Mesothelial cell of epicardium (in vitro differentiated cells): ENCODE measurements around the gene NACC2. TPM values are rescaled to one million over a fixed set of nuclear protein-coding genes. Genes with fewer than 3 reads are reported as not detected.
A peak's percentile ranks its signal among the peaks of the same experiment; 100 is the strongest.

Experiments
- DNase-seq, 2 experiments: peaks; one replicate each; pipeline ENCODE4 v3.0.0; 2021; ENCODE audit warnings: low spot score in 2 of 2; ENCODE audit not compliant: unreplicated experiment in 2 of 2
- H3K27ac Mint-ChIP-seq: 2 replicates; pipeline ENCODE4 v1.8.0; 2021; ENCODE audit warnings: mixed read lengths
- H3K27me3 Mint-ChIP-seq: 2 replicates; pipeline ENCODE4 v1.8.0; 2021; ENCODE audit warnings: low read depth, mixed read lengths
- H3K36me3 Mint-ChIP-seq: 2 replicates; pipeline ENCODE4 v1.8.0; 2021; ENCODE audit warnings: mixed read lengths
- H3K4me1 Mint-ChIP-seq: 2 replicates; pipeline ENCODE4 v1.8.0; 2021; ENCODE audit warnings: mixed read lengths
- H3K4me3 Mint-ChIP-seq: 2 replicates; pipeline ENCODE4 v1.8.0; 2021; ENCODE audit warnings: mild to moderate bottlenecking, moderate library complexity, mixed read lengths
- H3K9me3 Mint-ChIP-seq: 2 replicates; pipeline ENCODE4 v1.8.0; 2021; ENCODE audit warnings: mixed read lengths
- total RNA-seq: library from RNA; stranded (reverse); gene quantifications from 3 replicates; pipeline ENCODE4 v1.2.1, GENCODE V29; 2021
- TF ChIP-seq, protein P1 (sequence below): fragments of 200-600 bp; sonication (generic); IDR thresholded peaks from one replicate; pipeline ENCODE4 v1.5.0; 2021; ENCODE audit warnings: antibody characterized with exemption; ENCODE audit not compliant: unreplicated experiment

NACC2 gene
- total RNA-seq, 1 donor from 2014 or later = 18.4 TPM

DNA sequence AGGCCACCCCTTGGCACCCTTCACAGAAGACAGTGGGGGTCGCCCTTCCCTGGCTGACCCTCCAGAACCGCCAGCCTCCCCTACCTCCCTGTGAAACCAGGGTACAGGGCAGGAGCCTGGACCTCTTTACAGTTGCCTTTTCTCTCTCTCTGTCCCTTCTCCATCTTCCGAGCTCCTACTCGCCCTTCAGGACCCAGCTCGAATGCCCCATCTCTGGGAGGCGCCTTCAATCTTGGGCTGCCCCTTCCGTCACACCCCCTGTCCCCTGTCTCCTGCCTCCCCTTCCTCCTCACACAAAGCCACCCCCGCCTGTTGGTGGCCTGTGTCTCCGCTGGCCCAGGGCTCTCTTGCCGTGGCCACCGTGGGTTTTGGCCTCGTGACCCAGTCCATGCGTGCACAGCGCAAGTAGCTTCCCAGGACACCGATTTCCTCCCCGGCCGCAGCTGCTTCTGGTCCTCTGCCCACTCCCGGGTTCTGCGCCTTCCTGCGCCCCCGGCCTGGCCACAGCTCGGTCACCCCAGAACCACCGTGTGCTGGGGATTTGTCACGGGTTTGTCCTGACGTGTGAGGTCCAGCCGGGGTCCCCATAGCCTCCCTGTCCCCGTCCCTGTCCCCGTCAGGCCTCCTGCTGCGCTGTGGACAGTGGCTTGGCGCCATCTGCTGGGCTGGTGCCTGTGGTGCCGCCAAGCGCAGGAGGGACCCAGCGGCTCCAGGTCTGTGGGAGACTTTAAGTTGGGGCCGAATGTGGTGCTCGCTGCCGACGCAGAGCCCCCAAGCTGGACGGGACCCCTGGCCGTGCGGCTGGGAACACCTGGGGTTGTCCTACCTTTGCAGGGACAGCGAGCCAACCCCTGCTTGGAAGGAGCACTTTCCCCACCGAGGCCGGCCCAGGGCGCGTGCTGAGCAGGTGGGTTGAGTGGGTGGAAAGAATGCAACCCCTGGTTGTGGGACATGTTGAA lies 27.6 kb upstream of the NACC2 start:
- TF ChIP-seq, protein P1, sequence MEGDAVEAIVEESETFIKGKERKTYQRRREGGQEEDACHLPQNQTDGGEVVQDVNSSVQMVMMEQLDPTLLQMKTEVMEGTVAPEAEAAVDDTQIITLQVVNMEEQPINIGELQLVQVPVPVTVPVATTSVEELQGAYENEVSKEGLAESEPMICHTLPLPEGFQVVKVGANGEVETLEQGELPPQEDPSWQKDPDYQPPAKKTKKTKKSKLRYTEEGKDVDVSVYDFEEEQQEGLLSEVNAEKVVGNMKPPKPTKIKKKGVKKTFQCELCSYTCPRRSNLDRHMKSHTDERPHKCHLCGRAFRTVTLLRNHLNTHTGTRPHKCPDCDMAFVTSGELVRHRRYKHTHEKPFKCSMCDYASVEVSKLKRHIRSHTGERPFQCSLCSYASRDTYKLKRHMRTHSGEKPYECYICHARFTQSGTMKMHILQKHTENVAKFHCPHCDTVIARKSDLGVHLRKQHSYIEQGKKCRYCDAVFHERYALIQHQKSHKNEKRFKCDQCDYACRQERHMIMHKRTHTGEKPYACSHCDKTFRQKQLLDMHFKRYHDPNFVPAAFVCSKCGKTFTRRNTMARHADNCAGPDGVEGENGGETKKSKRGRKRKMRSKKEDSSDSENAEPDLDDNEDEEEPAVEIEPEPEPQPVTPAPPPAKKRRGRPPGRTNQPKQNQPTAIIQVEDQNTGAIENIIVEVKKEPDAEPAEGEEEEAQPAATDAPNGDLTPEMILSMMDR = peak; percentile 87
- DNase-seq = peak; percentile 66 to 84

GRCh38 chr9:136121801-136122200 lies 26.7 kb upstream of the NACC2 start:
- no peak overlapping the region for H3K27ac Mint-ChIP-seq
- peaks cover 24% of the 10 kb centered on the region for H3K27me3 Mint-ChIP-seq
- no peak for DNase-seq
- H3K9me3 Mint-ChIP-seq = no peaks in the 10 kb centered on the region
- TF ChIP-seq, protein P1 = no peak
- no peak overlapping the region for H3K4me3 Mint-ChIP-seq
- no peaks in the 10 kb centered on the region for H3K36me3 Mint-ChIP-seq
- H3K4me1 Mint-ChIP-seq = no peaks in the 10 kb centered on the region

More for the DNA sequence above, 27.6 kb upstream of the NACC2 start:
- Mint-ChIP-seq H3K4me1 (no peaks in the 10 kb centered on the region), H3K36me3 (no peaks in the 10 kb centered on the region), H3K4me3 (no peak overlapping the region), H3K27ac (no peak overlapping the region), H3K27me3 (peaks cover 27% of the 10 kb centered on the region), H3K9me3 (no peaks in the 10 kb centered on the region)

GRCh38 chr9:136120438-136120844 lies 25.4 kb upstream of the NACC2 start:
- Mint-ChIP-seq H3K4me1 (no peaks in the 10 kb centered on the region), H3K4me3 (peak overlapping the region; percentile 10)

GRCh38 chr9:136119883-136120393 lies 24.8 kb upstream of the NACC2 start:
- DNase-seq = no peak
- Mint-ChIP-seq H3K36me3 (no peaks in the 10 kb centered on the region), H3K27me3 (peaks cover 16% of the 10 kb centered on the region), H3K4me1 (no peaks in the 10 kb centered on the region), H3K4me3 (peak overlapping the region; percentile 70), H3K27ac (peak overlapping the region; percentile 56), H3K9me3 (no peaks in the 10 kb centered on the region)
- TF ChIP-seq, protein P1 = no peak

More at GRCh38 chr9:136120438-136120844, 25.4 kb upstream of the NACC2 start:
- no peak for DNase-seq
- TF ChIP-seq, protein P1 = no peak
- Mint-ChIP-seq H3K27ac (no peak overlapping the region), H3K36me3 (no peaks in the 10 kb centered on the region), H3K27me3 (peaks cover 19% of the 10 kb centered on the region), H3K9me3 (no peaks in the 10 kb centered on the region)

GRCh38 chr9:136119061-136119882 lies 24.2 kb upstream of the NACC2 start:
- Mint-ChIP-seq H3K4me3 (peak overlapping the region; percentile 70), H3K27ac (peak overlapping the region; percentile 64)

More at GRCh38 chr9:136119061-136119882, 24.2 kb upstream of the NACC2 start:
- no peak for DNase-seq
- Mint-ChIP-seq H3K27me3 (peaks cover 12% of the 10 kb centered on the region), H3K36me3 (no peaks in the 10 kb centered on the region), H3K4me1 (no peaks in the 10 kb centered on the region), H3K9me3 (no peaks in the 10 kb centered on the region)
- TF ChIP-seq, protein P1 = no peak
